NCI-H187 treated with DMSO at 0.1 percent for 48 hours (cell line): Measurements from ENCODE around the gene SPTBN1.
"Not testable (repeated sequence)": the region's sequence is repeated elsewhere in the genome, so short reads cannot be mapped to it uniquely, and the experiment has no call there.

Experiments
- DNase-seq: peaks from one replicate; lab custom pipeline; 2025; lab: John Stamatoyannopoulos, UW

SPTBN1 gene

GRCh38 chr2:54672590-54673456 is 216.7 kb downstream of the SPTBN1 start:
- DNase-seq: no peak

GRCh38 chr2:54673501-54673998 is 217.4 kb downstream of the SPTBN1 start:
- no peak for DNase-seq

- DNase-seq: no peak
Observed at GRCh38 chr2:54675281-54675680, 219.2 kb downstream of the SPTBN1 start.

GRCh38 chr2:54675738-54676137 is 219.6 kb downstream of the SPTBN1 start:
- DNase-seq: no peak

GRCh38 chr2:54676656-54677055 is 220.5 kb downstream of the SPTBN1 start:
- DNase-seq: no peak

- no peak for DNase-seq
Observed at GRCh38 chr2:54677476-54678265, 221.5 kb downstream of the SPTBN1 start.

GRCh38 chr2:54678719-54679118 is 222.6 kb downstream of the SPTBN1 start:
- no peak for DNase-seq

GRCh38 chr2:54680397-54681041 is 224.4 kb downstream of the SPTBN1 start:
- no peak for DNase-seq

- no peak for DNase-seq
Observed at GRCh38 chr2:54681416-54681815, 225.3 kb downstream of the SPTBN1 start.

- no peak for DNase-seq
Observed at GRCh38 chr2:54683596-54683995, 227.5 kb downstream of the SPTBN1 start.

GRCh38 chr2:54685263-54685775 is 229.2 kb downstream of the SPTBN1 start:
- peak; percentile 9 for DNase-seq

- no peak for DNase-seq
Observed at GRCh38 chr2:54687595-54688152, 231.5 kb downstream of the SPTBN1 start.

- peak; percentile 41 for DNase-seq
Observed at GRCh38 chr2:54691445-54692135, 235.5 kb downstream of the SPTBN1 start.

GRCh38 chr2:54692556-54692955 is 236.4 kb downstream of the SPTBN1 start:
- no peak for DNase-seq

GRCh38 chr2:54695378-54695777 is 239.3 kb downstream of the SPTBN1 start:
- no peak for DNase-seq

GRCh38 chr2:54697934-54698333 is 241.8 kb downstream of the SPTBN1 start:
- DNase-seq: no peak

- DNase-seq: not testable (repeated sequence)
Observed at GRCh38 chr2:54698926-54699325, 242.8 kb downstream of the SPTBN1 start.

GRCh38 chr2:54699665-54700064 is 243.5 kb downstream of the SPTBN1 start:
- DNase-seq: no peak

- no peak for DNase-seq
Observed at GRCh38 chr2:54701029-54701428, 244.9 kb downstream of the SPTBN1 start.

GRCh38 chr2:54704238-54704637 is 248.1 kb downstream of the SPTBN1 start:
- no peak for DNase-seq
